C1 segment of cervical spinal cord (tissue), 14 donors: ENCODE measurements around the gene GPATCH8.

Source experiments
- DNase-seq, 14 donors: peaks; one replicate each; lab custom pipeline; 2025; lab: John Stamatoyannopoulos, UW

Gene GPATCH8

GRCh38 chr17:44355642-44356099 is 147.5 kb downstream of the GPATCH8 start:
- no peak for DNase-seq

- DNase-seq = peak in 1 of 14 donors; percentile 8
Measured at GRCh38 chr17:44354582-44355561, 148.3 kb downstream of the GPATCH8 start.

GRCh38 chr17:44353672-44354331 is 149.4 kb downstream of the GPATCH8 start:
- DNase-seq = no peak

GRCh38 chr17:44352828-44353671 is 150.2 kb downstream of the GPATCH8 start:
- no peak for DNase-seq

GRCh38 chr17:44351961-44352827 is 151.0 kb downstream of the GPATCH8 start:
- no peak for DNase-seq

GRCh38 chr17:44351464-44351863 is 151.7 kb downstream of the GPATCH8 start:
- DNase-seq = no peak

- peak in 9 of 14 donors; percentile 4 to 60 (median 23) for DNase-seq
Measured at GRCh38 chr17:44350733-44351226, 152.4 kb downstream of the GPATCH8 start.

- no peak for DNase-seq
Measured at GRCh38 chr17:44349553-44350070, 153.6 kb downstream of the GPATCH8 start.

GRCh38 chr17:44348988-44349364 is 154.2 kb downstream of the GPATCH8 start:
- DNase-seq = no peak

- peak in 9 of 14 donors; percentile 24 to 68 (median 39) for DNase-seq
Measured at GRCh38 chr17:44348234-44348987, 154.8 kb downstream of the GPATCH8 start.
